ES-I3 (cell line): ENCODE measurements around the gene KCNE4.

Source experiments
- H3K36me3 ChIP-seq: 2 replicates; pipeline ENCODE4 v1.6.1; 2013; ENCODE audit warnings: mild to moderate bottlenecking, low read length, control low read depth, moderate library complexity; ENCODE audit not compliant: insufficient read depth
- H3K4me1 ChIP-seq: 2 replicates; pipeline ENCODE4 v1.6.1; 2013; ENCODE audit warnings: mild to moderate bottlenecking, control low read depth, low read length; ENCODE audit not compliant: insufficient read depth
- H3K9ac ChIP-seq: 2 replicates; pipeline ENCODE4 v1.6.1; 2013; ENCODE audit warnings: low read depth, mild to moderate bottlenecking, low read length, moderate library complexity
- H3K9me3 ChIP-seq: 2 replicates; pipeline ENCODE4 v1.6.1; 2013; ENCODE audit warnings: mild to moderate bottlenecking, low read length, moderate library complexity; ENCODE audit not compliant: control insufficient read depth, insufficient read depth

KCNE4 gene

GRCh38 chr2:223044916-223045700 lies 6.9 kb upstream of the KCNE4 start:
- Histone ChIP-seq H3K36me3 (no peaks in the 10 kb centered on the region), H3K9me3 (no peaks in the 10 kb centered on the region), H3K4me1 (peaks cover 3% of the 10 kb centered on the region; the same call in 1 of the 2 replicates), H3K9ac (no peak overlapping the region)

- no peaks in the 10 kb centered on the region for H3K9me3 ChIP-seq
- H3K9ac ChIP-seq, result no peak overlapping the region
- H3K4me1 ChIP-seq, result peaks cover 4% of the 10 kb centered on the region; the same call in 1 of the 2 replicates
- H3K36me3 ChIP-seq, result no peaks in the 10 kb centered on the region
Measured at GRCh38 chr2:223046470-223047040, 5.4 kb upstream of the KCNE4 start.

- Histone ChIP-seq H3K36me3 (no peaks in the 10 kb centered on the region), H3K4me1 (peaks cover 10% of the 10 kb centered on the region), H3K9ac (no peak overlapping the region), H3K9me3 (no peaks in the 10 kb centered on the region)
Measured at GRCh38 chr2:223047260-223047761, 4.7 kb upstream of the KCNE4 start.

GRCh38 chr2:223048519-223048918 lies 3.5 kb upstream of the KCNE4 start:
- H3K36me3 ChIP-seq, result no peaks in the 10 kb centered on the region
- no peak overlapping the region for H3K9ac ChIP-seq
- H3K9me3 ChIP-seq, result no peaks in the 10 kb centered on the region
- peaks cover 10% of the 10 kb centered on the region for H3K4me1 ChIP-seq

GRCh38 chr2:223049356-223049755 lies 2.6 kb upstream of the KCNE4 start:
- Histone ChIP-seq H3K4me1 (peaks cover 10% of the 10 kb centered on the region), H3K36me3 (no peaks in the 10 kb centered on the region), H3K9ac (no peak overlapping the region), H3K9me3 (no peaks in the 10 kb centered on the region; the same call in 1 of the 2 replicates)

- Histone ChIP-seq H3K9me3 (no peaks in the 10 kb centered on the region; the same call in 1 of the 2 replicates), H3K36me3 (no peaks in the 10 kb centered on the region), H3K9ac (no peak overlapping the region)
Measured at GRCh38 chr2:223050188-223050587, 1.8 kb upstream of the KCNE4 start.

GRCh38 chr2:223050900-223051504 lies 988 bp upstream of the KCNE4 start:
- peaks cover 10% of the 10 kb centered on the region for H3K4me1 ChIP-seq
- no peaks in the 10 kb centered on the region; the same call in 1 of the 2 replicates for H3K9me3 ChIP-seq
- H3K36me3 ChIP-seq, result no peaks in the 10 kb centered on the region
- no peak overlapping the region for H3K9ac ChIP-seq

More at GRCh38 chr2:223050188-223050587, 1.8 kb upstream of the KCNE4 start:
- peaks cover 10% of the 10 kb centered on the region for H3K4me1 ChIP-seq

GRCh38 chr2:223052548-223053483 lies 826 bp downstream of the KCNE4 start:
- H3K9me3 ChIP-seq, result no peaks in the 10 kb centered on the region; the same call in 1 of the 2 replicates
- no peak overlapping the region for H3K9ac ChIP-seq
- peaks cover 10% of the 10 kb centered on the region for H3K4me1 ChIP-seq
- no peaks in the 10 kb centered on the region for H3K36me3 ChIP-seq

GRCh38 chr2:223053484-223054192 lies 1.6 kb downstream of the KCNE4 start:
- H3K36me3 ChIP-seq, result no peaks in the 10 kb centered on the region
- peaks cover 10% of the 10 kb centered on the region for H3K4me1 ChIP-seq
- no peaks in the 10 kb centered on the region; the same call in 1 of the 2 replicates for H3K9me3 ChIP-seq
- H3K9ac ChIP-seq, result no peak overlapping the region

GRCh38 chr2:223054193-223054781 lies 2.3 kb downstream of the KCNE4 start:
- H3K9ac ChIP-seq, result no peak overlapping the region
- H3K4me1 ChIP-seq, result peaks cover 10% of the 10 kb centered on the region
- H3K36me3 ChIP-seq, result no peaks in the 10 kb centered on the region

GRCh38 chr2:223055140-223055539 lies 3.1 kb downstream of the KCNE4 start:
- H3K4me1 ChIP-seq, result peaks cover 10% of the 10 kb centered on the region
- H3K9ac ChIP-seq, result no peak overlapping the region
- no peaks in the 10 kb centered on the region; the same call in 1 of the 2 replicates for H3K9me3 ChIP-seq
- H3K36me3 ChIP-seq, result no peaks in the 10 kb centered on the region

More at GRCh38 chr2:223054193-223054781, 2.3 kb downstream of the KCNE4 start:
- no peaks in the 10 kb centered on the region; the same call in 1 of the 2 replicates for H3K9me3 ChIP-seq

- H3K9ac ChIP-seq, result no peak overlapping the region
- no peaks in the 10 kb centered on the region; the same call in 1 of the 2 replicates for H3K9me3 ChIP-seq
- peaks cover 8% of the 10 kb centered on the region for H3K4me1 ChIP-seq
- no peaks in the 10 kb centered on the region for H3K36me3 ChIP-seq
Measured at GRCh38 chr2:223055836-223056235, 3.8 kb downstream of the KCNE4 start.
